IMR-90 (cell line): Measurements from ENCODE around the gene LRRFIP1. TPM values are rescaled to one million over a fixed set of nuclear protein-coding genes. Genes with fewer than 3 reads are reported as not detected.

Source experiments
- ATAC-seq: fragments of 200-7000 bp; cut with Tn5 transposase; 2 replicates; pipeline ENCODE4 v1.9.1; 2020; ENCODE audit warnings: low read depth, mild to moderate bottlenecking, moderate library complexity
- BruUV-seq: library from RNA; stranded (reverse); fragments of 400-500 nt; replicated peaks from 2 replicates; lab custom pipeline; 2021; lab: Mats Ljungman, UMichigan
- CTCF ChIA-PET: fragments of 300-600 bp; formaldehyde crosslinking; extraction: SDS; loops from one replicate; lab custom pipeline; 2021; ENCODE audit warnings: antibody characterized with exemption; lab: Yijun Ruan, JAX
- POLR2A ChIA-PET: fragments of 300-600 bp; sonication (Branson Sonifier 250); formaldehyde crosslinking; loops from one replicate; lab custom pipeline; 2022; ENCODE audit warnings: antibody characterized with exemption; ENCODE audit not compliant: unreplicated experiment; lab: Charles Lee
- DNase-seq: peaks from one replicate; pipeline ENCODE4 v3.0.0; 2013
- H2AFZ ChIP-seq: replicated peaks from 2 replicates; pipeline ENCODE3; 2013; ENCODE audit warnings: low read length, mild to moderate bottlenecking; ENCODE audit not compliant: poor library complexity
- H2AK5ac ChIP-seq: 2 replicates; pipeline ENCODE4 v1.6.1; 2013; ENCODE audit warnings: low read depth, low read length, inconsistent platforms
- H2AK9ac ChIP-seq: replicated peaks from 2 replicates; pipeline ENCODE3; 2013; ENCODE audit warnings: mild to moderate bottlenecking, low read depth, low read length, moderate library complexity; ENCODE audit not compliant: poor library complexity
- H2BK120ac ChIP-seq: 2 replicates; pipeline ENCODE4 v1.6.1; 2013; ENCODE audit warnings: low read depth, low read length, inconsistent platforms
- H2BK15ac ChIP-seq: 3 replicates; pipeline ENCODE4 v1.6.1; 2013; ENCODE audit warnings: low read depth, low read length, inconsistent platforms
- H2BK20ac ChIP-seq: 2 replicates; pipeline ENCODE4 v1.6.1; 2013; ENCODE audit warnings: low read depth, mild to moderate bottlenecking, inconsistent platforms, low read length, moderate library complexity
- H2BK5ac ChIP-seq: 2 replicates; pipeline ENCODE4 v1.6.1; 2013; ENCODE audit warnings: mild to moderate bottlenecking, low read depth, low read length, inconsistent platforms; ENCODE audit not compliant: poor library complexity, severe bottlenecking
- H3K14ac ChIP-seq: replicated peaks from 2 replicates; pipeline ENCODE4 v1.6.1; 2013; ENCODE audit warnings: low read depth, low read length, inconsistent platforms
- H3K18ac ChIP-seq: 2 replicates; pipeline ENCODE4 v1.6.1; 2013; ENCODE audit warnings: low read depth, low read length, control low read depth
- H3K23ac ChIP-seq: 2 replicates; pipeline ENCODE4 v1.6.1; 2013; ENCODE audit warnings: low read depth, low read length, inconsistent platforms
- H3K27ac ChIP-seq: 2 replicates; pipeline ENCODE4 v1.5.1; 2013; ENCODE audit warnings: mild to moderate bottlenecking, control low read depth, low read length; ENCODE audit not compliant: insufficient read depth
- H3K27me3 ChIP-seq: 2 replicates; pipeline ENCODE4 v1.6.1; 2013; ENCODE audit warnings: low read length; ENCODE audit not compliant: control insufficient read depth, insufficient read depth
- H3K36me3 ChIP-seq: 2 replicates; pipeline ENCODE4 v1.6.1; 2013; ENCODE audit warnings: low read length, mixed read lengths; ENCODE audit not compliant: control insufficient read depth, insufficient read depth
- H3K4ac ChIP-seq: 2 replicates; pipeline ENCODE4 v1.6.1; 2013; ENCODE audit warnings: low read depth, low read length, inconsistent platforms
- H3K4me1 ChIP-seq: 2 replicates; pipeline ENCODE4 v1.6.1; 2013; ENCODE audit warnings: low read length, mixed read lengths; ENCODE audit not compliant: control insufficient read depth, insufficient read depth
- H3K4me2 ChIP-seq: 2 replicates; pipeline ENCODE4 v1.6.1; 2013; ENCODE audit warnings: low read depth, mild to moderate bottlenecking, control low read depth, low read length, moderate library complexity
- H3K4me3 ChIP-seq: 2 replicates; pipeline ENCODE4 v1.5.1; 2013; ENCODE audit warnings: low read depth, mild to moderate bottlenecking, control low read depth, low read length, moderate library complexity; ENCODE audit not compliant: insufficient read depth
- H3K56ac ChIP-seq: 2 replicates; pipeline ENCODE4 v1.6.1; 2013; ENCODE audit warnings: low read length, inconsistent platforms; ENCODE audit not compliant: insufficient read depth; ENCODE audit errors: extremely low read depth
- H3K79me1 ChIP-seq, 2 experiments: 2 replicates each; pipeline ENCODE4 v1.6.1; 2013; ENCODE audit warnings: low read length in 2 of 2, inconsistent platforms in 1 of 2, low read depth in 1 of 2
- H3K9ac ChIP-seq: 2 replicates; pipeline ENCODE4 v1.6.1; 2013; ENCODE audit warnings: low read depth, low read length, control low read depth
- H3K9me1 ChIP-seq: 2 replicates; pipeline ENCODE4 v1.6.1; 2013; ENCODE audit warnings: low read length, inconsistent platforms; ENCODE audit not compliant: insufficient read depth
- H3K9me3 ChIP-seq: 2 replicates; pipeline ENCODE4 v1.6.1; 2013; ENCODE audit warnings: low read length; ENCODE audit not compliant: control insufficient read depth, insufficient read depth
- H4K20me1 ChIP-seq: 2 replicates; pipeline ENCODE4 v1.6.1; 2013; ENCODE audit warnings: low read length, inconsistent platforms; ENCODE audit not compliant: insufficient read depth
- H4K5ac ChIP-seq: 2 replicates; pipeline ENCODE4 v1.6.1; 2013; ENCODE audit warnings: mild to moderate bottlenecking, low read depth, low read length, control low read depth
- H4K8ac ChIP-seq, 2 experiments: 2 replicates each; pipeline ENCODE4 v1.6.1; 2013; ENCODE audit warnings: low read depth in 2 of 2, low read length in 2 of 2, control low read depth in 1 of 2, inconsistent platforms in 1 of 2
- H4K91ac ChIP-seq: 2 replicates; pipeline ENCODE4 v1.6.1; 2013; ENCODE audit warnings: low read depth, low read length, inconsistent platforms; ENCODE audit not compliant: insufficient read depth
- BHLHE40 ChIP-seq: fragments of 150-350 bp; IDR thresholded peaks from 2 replicates; pipeline ENCODE4 v1.6.1; 2016; ENCODE audit warnings: mild to moderate bottlenecking, low read depth, low read length
- CEBPB ChIP-seq: IDR thresholded peaks from 2 replicates; pipeline ENCODE4 v1.6.1; 2012; ENCODE audit warnings: low read depth, low read length, improper control_type of control experiment
- CHD1 ChIP-seq: IDR thresholded peaks from 2 replicates; pipeline ENCODE4 v1.6.1; 2012; ENCODE audit warnings: low read depth, low read length, improper control_type of control experiment
- CTCF ChIP-seq: conservative IDR thresholded peaks from 2 replicates; pipeline ENCODE4 v1.5.1; 2012; ENCODE audit warnings: mild to moderate bottlenecking, low read depth, low read length, improper control_type of control experiment
- ELK1 ChIP-seq: fragments of 150-350 bp; IDR thresholded peaks from 2 replicates; pipeline ENCODE4 v1.6.1; 2016; ENCODE audit warnings: low read depth, mild to moderate bottlenecking, low read length, moderate library complexity, borderline replicate concordance
- FOS ChIP-seq: fragments of 150-350 bp; IDR thresholded peaks from 2 replicates; pipeline ENCODE4 v1.6.1; 2016; ENCODE audit warnings: low read depth, low read length
- MAFK ChIP-seq: IDR thresholded peaks from 2 replicates; pipeline ENCODE4 v1.6.1; 2012; ENCODE audit warnings: low read depth, low read length, improper control_type of control experiment
- MAZ ChIP-seq: IDR thresholded peaks from 2 replicates; pipeline ENCODE4 v1.6.1; 2012; ENCODE audit warnings: low read depth, mild to moderate bottlenecking, low read length, improper control_type of control experiment, moderate library complexity, borderline replicate concordance
- MXI1 ChIP-seq: IDR thresholded peaks from 2 replicates; pipeline ENCODE4 v1.6.1; 2012; ENCODE audit warnings: low read depth, mild to moderate bottlenecking, low read length, moderate library complexity, borderline replicate concordance
- NFE2L2 ChIP-seq: fragments of 150-350 bp; IDR thresholded peaks from 2 replicates; pipeline ENCODE4 v1.6.1; 2016; ENCODE audit warnings: low read depth, mild to moderate bottlenecking, low read length
- POLR2A ChIP-seq: IDR thresholded peaks from 2 replicates; pipeline ENCODE4 v1.6.1; 2012; ENCODE audit warnings: mild to moderate bottlenecking, low read depth, low read length
- RAD21 ChIP-seq: IDR thresholded peaks from 2 replicates; pipeline ENCODE4 v1.6.1; 2012; ENCODE audit warnings: low read length, improper control_type of control experiment
- RCOR1 ChIP-seq: IDR thresholded peaks from 2 replicates; pipeline ENCODE4 v1.6.1; 2012; ENCODE audit warnings: mild to moderate bottlenecking, low read length, improper control_type of control experiment; ENCODE audit not compliant: insufficient replicate concordance
- SMC3 ChIP-seq: fragments of 150-350 bp; IDR thresholded peaks from 2 replicates; pipeline ENCODE4 v1.6.1; 2016; ENCODE audit warnings: low read depth, mild to moderate bottlenecking, antibody characterized with exemption, low read length, moderate library complexity
- USF2 ChIP-seq: fragments of 150-350 bp; IDR thresholded peaks from 2 replicates; pipeline ENCODE4 v1.6.1; 2017; ENCODE audit warnings: mild to moderate bottlenecking, antibody characterized with exemption, low read length, low read depth
- WGBS, 2 experiments: methylation state at CpG; one replicate each; pipeline versions ENCODE4 v1.1.5 to v1.1.7; 2013; ENCODE audit warnings: missing lambda C conversion rate in 2 of 2; ENCODE audit not compliant: insufficient read length in 1 of 2; ENCODE audit errors: extremely low coverage in 2 of 2; 5-methylcytosine and 5-hydroxymethylcytosine counted together
- dilution Hi-C: fragments of 300-500 bp; cut with HindIII; formaldehyde crosslinking; loops from one replicate; pipeline ENCODE4 v1.14.3; 2018; ENCODE audit warnings: low sequenced_read_pairs; ENCODE audit not compliant: unreplicated experiment
- in situ Hi-C: fragments of 300-500 bp; cut with MboI; formaldehyde crosslinking; loops from 3 replicates; pipeline ENCODE4 v1.14.3; 2019; ENCODE audit warnings: low sequenced_read_pairs, inconsistent platforms, mixed read lengths
- intact Hi-C: fragments of 100-400 bp; cut with micrococcal nuclease; formaldehyde crosslinking; loops from 2 replicates; pipeline ENCODE4 v1.10.0; 2022
- polyA plus RNA-seq, 3 experiments: library from polyadenylated mRNA; depleted of rRNA; stranded (reverse); fragments of >200 nt; gene quantifications; 2 replicates each; pipeline ENCODE4 v1.2.3, GENCODE V29; 2012; ENCODE audit warnings: low replicate concordance in 1 of 3
- total RNA-seq: library from RNA; depleted of rRNA; stranded (reverse); fragments of >200 nt; gene quantifications from 2 replicates; pipeline ENCODE4 v1.2.3, GENCODE V29; 2012

LRRFIP1 gene
- total and polyA plus RNA-seq, 2 of the 4 experiments (the other 2 are of a cell fraction), result 52.2 to 54.4 TPM

GRCh38 chr2:237631801-237632585 is 4.6 kb downstream of the LRRFIP1 start:
- Histone ChIP-seq H4K20me1 (peaks cover 35% of the 10 kb centered on the region), H3K56ac (no peak overlapping the region), H4K8ac (no peak overlapping the region), H3K4ac (no peak overlapping the region), H3K4me3 (no peak overlapping the region), H3K23ac (no peak overlapping the region), H3K14ac (no peak overlapping the region), H2AK9ac (no peak overlapping the region), H2BK20ac (no peak overlapping the region), H3K4me1 (peaks cover 7% of the 10 kb centered on the region), H3K4me2 (no peak overlapping the region), H2BK15ac (no peak overlapping the region), H3K27me3 (no peaks in the 10 kb centered on the region), H3K27ac (no peak overlapping the region), H3K9ac (no peak overlapping the region), H2AFZ (no peak overlapping the region), H3K18ac (no peak overlapping the region), H2AK5ac (no peak overlapping the region), H4K5ac (no peak overlapping the region), H2BK5ac (no peak overlapping the region), H3K79me1 (peaks cover 34 to 84% of the 10 kb centered on the region in 2 experiments), H4K91ac (no peak overlapping the region), H2BK120ac (no peak overlapping the region), H3K36me3 (peaks cover 16% of the 10 kb centered on the region), H3K9me1 (peaks cover 18% of the 10 kb centered on the region), H3K9me3 (0 out of 2 replicates have a peak, but pooled peaks cover 2% of the 10 kb centered on the region)
- intact Hi-C loops, result no loop called here
- ChIA-PET POLR2A (no interaction called here), CTCF (no interaction called here)
- in situ Hi-C loops, result no loop called here
- 96% methylated on average over 12 of the region's 19 CpGs; no CpG with 5 or more reads in 1 of the 2 experiments for WGBS, 2 experiments
- BruUV-seq, result no TSS peak
- dilution Hi-C loops, result no loop called here
- ATAC-seq (no peak), DNase-seq (no peak)
- no peak for TF ChIP-seq SMC3
- no peak for TF ChIP-seq POLR2A
- no peak for TF ChIP-seq RCOR1
- TF ChIP-seq MAZ, result no peak
- TF ChIP-seq RAD21, result no peak
- TF ChIP-seq CTCF, result no peak
- no peak for TF ChIP-seq USF2
- no peak for TF ChIP-seq ELK1
- TF ChIP-seq NFE2L2, result no peak
- TF ChIP-seq MAFK, result no peak
- no peak for TF ChIP-seq CEBPB
- TF ChIP-seq MXI1, result no peak
- TF ChIP-seq CHD1, result no peak
- no peak for TF ChIP-seq BHLHE40
- no peak for TF ChIP-seq FOS
